Prostate gland (tissue), 2 donors: ENCODE results near the gene CELF3. TPM values are rescaled to one million over a fixed set of nuclear protein-coding genes. Genes with fewer than 3 reads are reported as not detected.

ENCODE experiments used
- DNase-seq: peaks from one replicate; pipeline ENCODE4 v3.0.0-alpha.2; 2019; ENCODE audit warnings: low spot score
- H3K27ac ChIP-seq, 2 donors: fragments of 200-600 bp; sonication (generic); 2 replicates each; pipeline ENCODE4 v1.5.1; 2017 to 2019
- H3K27me3 ChIP-seq: fragments of 200-600 bp; sonication (generic); replicated peaks from 2 replicates; pipeline ENCODE4 v1.5.1; 2019; ENCODE audit not compliant: insufficient read depth
- H3K36me3 ChIP-seq, 2 donors: fragments of 200-600 bp; sonication (generic); 1 replicate in 1 of 2; 2 replicates in 1 of 2; pipeline versions ENCODE4 v1.5.1 to v1.8.1; 2017 to 2019
- H3K4me1 ChIP-seq: fragments of 200-600 bp; sonication (generic); replicated peaks from 2 replicates; pipeline ENCODE4 v1.5.1; 2019
- H3K4me3 ChIP-seq, 2 donors: fragments of 200-600 bp; sonication (generic); 2 replicates each; pipeline ENCODE4 v1.5.1; 2017 to 2019
- H3K9me3 ChIP-seq: fragments of 200-600 bp; sonication (generic); 2 replicates; pipeline ENCODE4 v1.5.1; 2017
- CTCF ChIP-seq, 4 experiments: fragments of 200-600 bp in 2 of 4; fragments of 450-650 bp in 2 of 4; sonication (generic) in 2 of 4; IDR thresholded peaks; 1 replicate in 3 of 4; 2 replicates in 1 of 4; pipeline ENCODE4 v1.5.1; 2016 to 2019; ENCODE audit warnings: antibody characterized with exemption in 4 of 4, mild to moderate bottlenecking in 2 of 4, moderate library complexity in 2 of 4
- POLR2A ChIP-seq: fragments of 450-650 bp; IDR thresholded peaks from one replicate; pipeline ENCODE4 v1.6.1; 2016; ENCODE audit warnings: antibody characterized with exemption, mild to moderate bottlenecking
- POLR2AphosphoS5 ChIP-seq: sonication (generic); formaldehyde crosslinking; IDR thresholded peaks from one replicate; pipeline ENCODE4 v1.6.1; 2017; ENCODE audit warnings: antibody characterized with exemption
- WGBS: methylation state at CpG from one replicate; pipeline ENCODE4 v1.1.5; 2018; 5-methylcytosine and 5-hydroxymethylcytosine counted together
- intact Hi-C: fragments of 100-400 bp; cut with DNase I; formaldehyde crosslinking; loops from one replicate; pipeline ENCODE4 v1.14.2; 2022
- total RNA-seq, 2 donors: library from RNA; depleted of rRNA; stranded (reverse); fragments of >200 nt; gene quantifications; one replicate each; pipeline ENCODE4 v1.1.0, GENCODE V29; 2016

CELF3 gene
- total RNA-seq, 2 donors from 2014 or later = 0.34 TPM; not detected in 1

GRCh38 chr1:151703813-151704212 lies 12.8 kb downstream of the CELF3 start:
- intact Hi-C loops = no loop called here
- H3K4me1 ChIP-seq = no peaks in the 10 kb centered on the region
- no peaks in the 10 kb centered on the region for H3K36me3 ChIP-seq
- no peak for DNase-seq
- 70% methylated on average over 17 of the region's 17 CpGs for WGBS
- H3K4me3 ChIP-seq = no peak overlapping the region
- TF ChIP-seq CTCF (IDR thresholded peaks at IDR 0.05) = no peak
- TF ChIP-seq POLR2AphosphoS5 = no peak
- TF ChIP-seq POLR2A = no peak
- H3K27ac ChIP-seq = no peak overlapping the region
- no peaks in the 10 kb centered on the region for H3K9me3 ChIP-seq
- H3K27me3 ChIP-seq = no peaks in the 10 kb centered on the region

- no peaks in the 10 kb centered on the region for H3K4me1 ChIP-seq
- 45% methylated on average over 8 of the region's 8 CpGs for WGBS
- intact Hi-C loops = no loop called here
- DNase-seq = no peak
- H3K27me3 ChIP-seq = no peaks in the 10 kb centered on the region
- no peaks in the 10 kb centered on the region for H3K9me3 ChIP-seq
- no peak overlapping the region for H3K27ac ChIP-seq
- H3K36me3 ChIP-seq = no peaks in the 10 kb centered on the region
- TF ChIP-seq POLR2AphosphoS5 (no peak), POLR2A (no peak), CTCF (IDR thresholded peaks at IDR 0.05) (no peak)
- no peak overlapping the region for H3K4me3 ChIP-seq
Measured at GRCh38 chr1:151702936-151703335, 13.7 kb downstream of the CELF3 start.

GRCh38 chr1:151701515-151701914 lies 15.1 kb downstream of the CELF3 start:
- 95% methylated on average over 5 of the region's 5 CpGs for WGBS
- Histone ChIP-seq H3K9me3 (no peaks in the 10 kb centered on the region), H3K4me3 (no peak overlapping the region), H3K27ac (no peak overlapping the region), H3K4me1 (no peaks in the 10 kb centered on the region), H3K36me3 (no peaks in the 10 kb centered on the region), H3K27me3 (no peaks in the 10 kb centered on the region)
- DNase-seq = no peak
- intact Hi-C loops = no loop called here
- no peak for TF ChIP-seq POLR2A
- TF ChIP-seq CTCF (IDR thresholded peaks at IDR 0.05) = no peak
- TF ChIP-seq POLR2AphosphoS5 = no peak

GRCh38 chr1:151693057-151693651 lies 23.4 kb downstream of the CELF3 start:
- peaks cover 0 to 3% of the 10 kb centered on the region in 2 donors for H3K36me3 ChIP-seq
- H3K27ac ChIP-seq = no peak overlapping the region
- WGBS = 64% methylated on average over 4 of the region's 4 CpGs
- H3K27me3 ChIP-seq = no peaks in the 10 kb centered on the region
- DNase-seq = no peak
- no peak overlapping the region for H3K4me3 ChIP-seq
- H3K9me3 ChIP-seq = no peaks in the 10 kb centered on the region
- no peaks in the 10 kb centered on the region for H3K4me1 ChIP-seq
- TF ChIP-seq CTCF (IDR thresholded peaks at IDR 0.05) = peak in 3 of 4 experiments; percentile 20 to 48 (median 46)
- no peak for TF ChIP-seq POLR2A
- peak; percentile 26 for TF ChIP-seq POLR2AphosphoS5
- intact Hi-C loops = no loop called here

- no peak for DNase-seq
- H3K27ac ChIP-seq = no peak overlapping the region
- H3K36me3 ChIP-seq = peaks cover 0 to 3% of the 10 kb centered on the region in 2 donors
- WGBS = 76% methylated on average over 3 of the region's 3 CpGs
- no peaks in the 10 kb centered on the region for H3K4me1 ChIP-seq
- intact Hi-C loops = no loop called here
- H3K4me3 ChIP-seq = no peak overlapping the region
- no peaks in the 10 kb centered on the region for H3K9me3 ChIP-seq
- TF ChIP-seq CTCF (IDR thresholded peaks at IDR 0.05) (no peak), POLR2A (no peak), POLR2AphosphoS5 (no peak)
- no peaks in the 10 kb centered on the region for H3K27me3 ChIP-seq
Measured at GRCh38 chr1:151692226-151692625, 24.4 kb downstream of the CELF3 start.
